Psoas muscle (tissue), 8 donors: ENCODE results near the gene AGBL5. TPM values are rescaled to one million over a fixed set of nuclear protein-coding genes. Genes with fewer than 3 reads are reported as not detected.

ENCODE experiments used
- ATAC-seq, 4 donors: fragments of 200-7000 bp; cut with Tn5 transposase; one replicate each; pipeline ENCODE4 v1.9.1; 2020; ENCODE audit warnings: moderate library complexity in 3 of 4, mild to moderate bottlenecking in 2 of 4
- DNase-seq, 2 donors: peaks; one replicate each; pipeline ENCODE4 v3.0.0-alpha.2; 2020
- H3K27ac ChIP-seq: fragments of 200-600 bp; one replicate; pipeline ENCODE4 v1.8.0; 2022
- H3K27me3 ChIP-seq, 3 donors: fragments of 200-600 bp in 1 of 3; one replicate each; pipeline versions ENCODE4 v1.6.1 to v1.8.0; 2013 to 2022; ENCODE audit warnings: low read length in 2 of 3, mild to moderate bottlenecking in 2 of 3, moderate library complexity in 1 of 3; ENCODE audit not compliant: insufficient read depth in 3 of 3
- H3K36me3 ChIP-seq, 2 donors: fragments of 200-600 bp in 1 of 2; one replicate each; pipeline versions ENCODE4 v1.6.1 to v1.8.0; 2013 to 2022; ENCODE audit warnings: low read depth in 1 of 2, mild to moderate bottlenecking in 1 of 2, moderate library complexity in 1 of 2; ENCODE audit not compliant: insufficient read depth in 1 of 2
- H3K4me1 ChIP-seq: fragments of 200-600 bp; one replicate; pipeline ENCODE4 v1.8.0; 2022
- H3K4me3 ChIP-seq: fragments of 200-600 bp; one replicate; pipeline ENCODE4 v1.8.0; 2022; ENCODE audit warnings: mild to moderate bottlenecking
- H3K9me3 ChIP-seq: fragments of 200-600 bp; one replicate; pipeline ENCODE4 v1.8.0; 2022
- CTCF ChIP-seq: fragments of 200-600 bp; IDR thresholded peaks from one replicate; pipeline ENCODE4 v1.8.0; 2022; ENCODE audit warnings: antibody characterized with exemption
- WGBS, 3 donors: extraction: QIAGEN DNeasy Blood & Tissue Kit; methylation state at CpG; one replicate each; pipeline versions ENCODE4 v1.1.6 to v1.1.7; 2013; 5-methylcytosine and 5-hydroxymethylcytosine counted together
- intact Hi-C, 2 donors: fragments of 100-400 bp; cut with DNase I; formaldehyde crosslinking; loops; one replicate each; pipeline versions ENCODE4 v1.11.0 to v1.14.2; 2022
- polyA plus RNA-seq, 3 donors: library from polyadenylated mRNA; stranded (reverse); fragments of 200-250 nt; gene quantifications; one replicate each; pipeline ENCODE4 v1.2.3, GENCODE V29; 2013
- total RNA-seq, 4 donors: library from RNA; stranded (reverse); fragmentation: NEBNext Ultra II Directional in 2 of 4; extraction: Animal tissue kit (Norgen Biotek cat#: 25700) in 2 of 4; gene quantifications; one replicate each; pipeline versions ENCODE4 v1.2.1 to v1.2.4, GENCODE V29; 2021 to 2023
- donor health status: healthy with polysubstance abuse.
- donor health status: DM: no; HTN: no; CAD: no; lungs with moderate emphysema.
- donor health status: Bipolar disorder and iron deficiency.
- donor health status: healthy.
- donor health status: DM: yes; HTN: yes; CAD: no.
- donor health status: DM: no; HTN: no; CAD: no.
- donor health status: DM: no; HTN: no; CAD: no.
- donor health status: DM: yes; HTN: yes; CAD: no.

The AGBL5 gene
- total and polyA plus RNA-seq, 7 donors, result 3.6 to 8.6 (median 5.5) TPM

GRCh38 chr2:27086090-27086723 lies 34.7 kb downstream of the AGBL5 start:
- WGBS, 3 donors, result 0 to 1% (median 1%) methylated on average over 41 to 81 of the region's 81 CpGs
- no peaks in the 10 kb centered on the region for H3K27me3 ChIP-seq
- H3K36me3 ChIP-seq, result no peaks in the 10 kb centered on the region
- DNase-seq (peak; percentile 96 to 98), ATAC-seq (peak; percentile 87 to 92 (median 89))
- intact Hi-C loops, result loop anchor here (2.0 to 5.0 kb wide), 2 partner anchors 124 to 125 kb away; no protein-coding TSS in a partner anchor
- peak; percentile 94 for TF ChIP-seq CTCF
- H3K4me1 ChIP-seq, result peaks cover 24% of the 10 kb centered on the region
- peak overlapping the region; percentile 70 for H3K4me3 ChIP-seq
- no peaks in the 10 kb centered on the region for H3K9me3 ChIP-seq
- H3K27ac ChIP-seq, result peak overlapping the region; percentile 84

- ATAC-seq (peak in 2 of 4 donors; percentile 4 to 7), DNase-seq (peak in 1 of 2 donors; percentile 72)
- Histone ChIP-seq H3K9me3 (no peaks in the 10 kb centered on the region), H3K27me3 (no peaks in the 10 kb centered on the region), H3K4me1 (peaks cover 18% of the 10 kb centered on the region), H3K27ac (peak within 1 kb of the TSS; percentile 84), H3K4me3 (peak within 1 kb of the TSS; percentile 70), H3K36me3 (no peaks in the 10 kb centered on the region)
- intact Hi-C loops, result loop anchor here (2.0 to 5.0 kb wide), 2 partner anchors 125 to 126 kb away; no protein-coding TSS in a partner anchor
- no peak for TF ChIP-seq CTCF
- 9 to 15% (median 10%) methylated on average over 38 to 54 of the region's 54 CpGs for WGBS, 3 donors
Observed at GRCh38 chr2:27086724-27087593, 35.5 kb downstream of the AGBL5 start, which contains the start of gene KHK. TSS of gene KHK (plus strand) at chr2:27086772. CDS start at chr2:27087260, 488 bp downstream.

- H3K4me1 ChIP-seq, result peaks cover 12% of the 10 kb centered on the region
- no peak overlapping the region for H3K4me3 ChIP-seq
- TF ChIP-seq CTCF, result no peak
- no peaks in the 10 kb centered on the region for H3K27me3 ChIP-seq
- ATAC-seq (no peak), DNase-seq (peak in 1 of 2 donors; percentile 13)
- no peaks in the 10 kb centered on the region for H3K9me3 ChIP-seq
- intact Hi-C loops, result loop anchor here (2.0 to 5.0 kb wide), 2 partner anchors 126 to 127 kb away; no protein-coding TSS in a partner anchor
- H3K36me3 ChIP-seq, result no peaks in the 10 kb centered on the region
- 81 to 87% (median 84%) methylated on average over 5 of the region's 5 CpGs for WGBS, 3 donors
- no peak overlapping the region for H3K27ac ChIP-seq
Observed at GRCh38 chr2:27087823-27088410, 36.4 kb downstream of the AGBL5 start.

- Histone ChIP-seq H3K27me3 (no peaks in the 10 kb centered on the region), H3K36me3 (no peaks in the 10 kb centered on the region), H3K4me3 (no peak overlapping the region), H3K9me3 (no peaks in the 10 kb centered on the region), H3K27ac (no peak overlapping the region), H3K4me1 (peaks cover 12% of the 10 kb centered on the region)
- ATAC-seq (no peak), DNase-seq (peak in 1 of 2 donors; percentile 1)
- intact Hi-C loops, result loop anchor here in 1 of 2 donors (5.0 kb wide), 1 partner anchor 126 kb away; no protein-coding TSS in a partner anchor
- TF ChIP-seq CTCF, result no peak
- WGBS, 3 donors, result 93 to 97% (median 96%) methylated on average over 6 of the region's 6 CpGs
Observed at GRCh38 chr2:27088634-27089033, 37.2 kb downstream of the AGBL5 start.
